ENCODE measurements around the gene DOLPP1. TPM values are rescaled to one million over a fixed set of nuclear protein-coding genes. Genes with fewer than 3 reads are reported as not detected.
A peak's percentile ranks its signal among the peaks of the same experiment; 100 is the strongest.

DOLPP1 gene
- total and polyA plus RNA-seq, 4 donors = 2.1 to 5.1 (median 4.5) TPM

DNA sequence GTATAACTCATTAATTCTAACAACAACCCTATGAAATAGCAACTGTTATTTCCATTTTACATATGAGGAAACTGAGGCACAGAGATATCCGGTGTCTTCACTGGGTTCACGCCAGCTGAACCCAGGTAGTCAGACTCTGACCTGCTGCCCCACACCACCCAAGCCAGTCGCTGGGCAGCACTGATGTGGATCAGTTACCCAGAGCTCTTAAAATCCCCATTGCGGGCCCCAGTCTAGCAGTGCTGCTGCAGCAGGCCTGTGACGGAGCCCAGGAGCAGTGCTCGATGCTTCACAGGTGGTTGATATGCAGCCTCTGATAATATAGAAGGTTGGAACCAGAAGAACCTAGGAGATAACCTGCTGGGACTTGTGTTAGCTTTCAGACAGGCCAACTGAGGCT, 54.6 kb downstream of the DOLPP1 start:
- Histone ChIP-seq H3K4me3 (ENCODE audit: low read length in 2 of 2) (no peak overlapping the region), H3K4me1 (ENCODE audit: control insufficient read depth in 1 of 2, insufficient read depth in 2 of 2, low read length in 2 of 2) (no peaks in the 10 kb centered on the region), H3K27me3 (ENCODE audit: control insufficient read depth in 1 of 2, insufficient read depth in 2 of 2, low read length in 1 of 2) (no peaks in the 10 kb centered on the region), H3K36me3 (ENCODE audit: control insufficient read depth in 1 of 2, insufficient read depth in 2 of 2, low read length in 1 of 2) (peaks cover 0 to 2% of the 10 kb centered on the region in 2 donors), H3K27ac (ENCODE audit: low read depth in 1 of 2, low read length in 2 of 2) (no peak overlapping the region), H3K9me3 (ENCODE audit: control insufficient read depth, low read length) (no peaks in the 10 kb centered on the region)
- ATAC-seq (ENCODE audit: low FRiP score) (no peak), DNase-seq (no peak)
- intact Hi-C loops (cut with DNase I) = no loop called here
- 91 to 93% methylated on average over 6 of the region's 6 CpGs for WGBS, 2 donors

GRCh38 chr9:129136446-129137035, 55.6 kb downstream of the DOLPP1 start:
- Histone ChIP-seq H3K36me3 (ENCODE audit: control insufficient read depth in 1 of 2, insufficient read depth in 2 of 2, low read length in 1 of 2) (peaks cover 0 to 2% of the 10 kb centered on the region in 2 donors), H3K27me3 (ENCODE audit: control insufficient read depth in 1 of 2, insufficient read depth in 2 of 2, low read length in 1 of 2) (no peaks in the 10 kb centered on the region), H3K9me3 (ENCODE audit: control insufficient read depth, low read length) (no peaks in the 10 kb centered on the region), H3K27ac (ENCODE audit: low read depth in 1 of 2, low read length in 2 of 2) (no peak overlapping the region), H3K4me1 (ENCODE audit: control insufficient read depth in 1 of 2, insufficient read depth in 2 of 2, low read length in 2 of 2) (peaks cover 0 to under 1% of the 10 kb centered on the region in 2 donors), H3K4me3 (ENCODE audit: low read length in 2 of 2) (no peak overlapping the region)
- no peak for ATAC-seq (ENCODE audit: low FRiP score)
- no peak for DNase-seq
- intact Hi-C loops (cut with DNase I) = no loop called here
- 86 to 87% methylated on average over 16 of the region's 16 CpGs for WGBS, 2 donors

DNA sequence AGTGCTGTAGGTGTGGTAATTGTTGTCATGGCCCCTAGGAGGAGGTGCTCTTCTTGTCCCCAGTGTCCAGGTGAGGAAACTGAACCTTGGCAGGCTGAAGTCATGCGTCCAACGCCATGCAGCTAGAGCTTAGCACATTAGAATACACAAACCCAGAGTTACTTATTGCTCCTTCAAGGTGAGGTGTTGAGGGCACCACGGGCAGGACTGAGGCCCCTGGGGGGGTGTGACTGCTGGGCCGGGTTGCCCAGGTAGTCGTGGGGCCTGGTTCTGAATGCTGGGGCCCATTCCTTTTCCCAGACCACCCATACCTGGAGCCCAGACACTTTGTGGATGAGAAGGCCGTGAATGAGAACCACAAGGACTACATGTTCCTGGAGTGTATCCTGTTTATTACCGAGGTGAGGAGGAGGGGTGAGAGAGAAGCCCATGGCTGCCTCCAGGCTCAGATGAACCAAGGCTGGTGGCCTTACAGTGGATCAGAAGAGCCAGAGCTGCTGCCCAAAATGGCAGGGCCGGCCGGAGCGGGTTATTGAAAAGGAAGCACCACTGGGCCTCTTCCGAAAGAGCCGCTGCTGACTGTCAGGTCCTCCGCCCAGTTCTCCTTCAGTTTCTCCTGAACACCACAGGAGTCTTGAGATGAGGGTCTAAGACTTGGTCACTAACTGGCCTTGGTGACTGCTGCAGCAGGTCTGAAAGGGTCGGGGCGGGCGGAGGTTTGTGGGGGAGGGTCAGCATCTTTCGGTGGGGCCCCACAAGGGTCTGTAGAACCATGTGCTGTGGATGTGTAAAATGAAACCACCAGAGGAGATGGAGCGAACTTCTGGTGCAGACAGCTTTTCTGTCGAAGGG, 56.6 kb downstream of the DOLPP1 start:
- 74 to 76% methylated on average over 19 of the region's 19 CpGs for WGBS, 2 donors
- DNase-seq = no peak
- no peaks in the 10 kb centered on the region for H3K27me3 ChIP-seq (ENCODE audit: control insufficient read depth in 1 of 2, insufficient read depth in 2 of 2, low read length in 1 of 2)
- intact Hi-C loops (cut with DNase I) = loop anchor here (2.0 kb wide), 3 partner anchors 345 to 473 kb away; no protein-coding TSS in a partner anchor
- peaks cover 0 to 2% of the 10 kb centered on the region in 2 donors for H3K36me3 ChIP-seq (ENCODE audit: control insufficient read depth in 1 of 2, insufficient read depth in 2 of 2, low read length in 1 of 2)
- ATAC-seq (ENCODE audit: low FRiP score) = no peak
- H3K27ac ChIP-seq (ENCODE audit: low read depth in 1 of 2, low read length in 2 of 2) = peak overlapping the region; percentile 79 to 84
- no peak overlapping the region for H3K4me3 ChIP-seq (ENCODE audit: low read length in 2 of 2)
- H3K9me3 ChIP-seq (ENCODE audit: control insufficient read depth, low read length) = no peaks in the 10 kb centered on the region
- peaks cover 0 to 4% of the 10 kb centered on the region in 2 donors for H3K4me1 ChIP-seq (ENCODE audit: control insufficient read depth in 1 of 2, insufficient read depth in 2 of 2, low read length in 2 of 2)

DNA sequence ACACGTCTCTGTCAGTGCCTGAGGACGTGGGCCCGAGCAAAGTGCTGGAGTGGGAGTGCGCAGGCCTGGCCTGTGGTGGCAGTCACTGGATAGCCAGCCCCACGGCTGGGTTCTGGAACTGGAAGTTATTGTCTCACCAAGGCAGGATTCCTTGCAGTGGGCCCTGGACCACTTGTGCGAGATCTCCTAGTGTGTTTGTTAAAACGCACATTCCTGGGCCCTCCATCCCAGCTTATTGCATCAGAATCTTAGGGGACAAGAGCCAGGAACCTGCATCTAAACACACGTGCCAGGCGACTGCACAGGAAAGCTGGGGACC, 57.2 kb downstream of the DOLPP1 start:
- Histone ChIP-seq H3K4me3 (ENCODE audit: low read length in 2 of 2) (no peak overlapping the region), H3K4me1 (ENCODE audit: control insufficient read depth in 1 of 2, insufficient read depth in 2 of 2, low read length in 2 of 2) (peaks cover 0 to 4% of the 10 kb centered on the region in 2 donors), H3K36me3 (ENCODE audit: control insufficient read depth in 1 of 2, insufficient read depth in 2 of 2, low read length in 1 of 2) (peaks cover 0 to 2% of the 10 kb centered on the region in 2 donors), H3K27me3 (ENCODE audit: control insufficient read depth in 1 of 2, insufficient read depth in 2 of 2, low read length in 1 of 2) (no peaks in the 10 kb centered on the region), H3K27ac (ENCODE audit: low read depth in 1 of 2, low read length in 2 of 2) (peak overlapping the region; percentile 79 to 84), H3K9me3 (ENCODE audit: control insufficient read depth, low read length) (no peaks in the 10 kb centered on the region)
- WGBS, 2 donors = 36 to 38% methylated on average over 9 of the region's 9 CpGs
- ATAC-seq (ENCODE audit: low FRiP score) (no peak), DNase-seq (no peak)
- intact Hi-C loops (cut with DNase I) = loop anchor here (2.0 kb wide), 3 partner anchors 345 to 473 kb away; no protein-coding TSS in a partner anchor

GRCh38 chr9:129138476-129139232, 57.7 kb downstream of the DOLPP1 start:
- ATAC-seq (ENCODE audit: low FRiP score) = peak; percentile 72
- 4 to 7% methylated on average over 21 of the region's 21 CpGs for WGBS, 2 donors
- peaks cover 0 to 4% of the 10 kb centered on the region in 2 donors for H3K4me1 ChIP-seq (ENCODE audit: control insufficient read depth in 1 of 2, insufficient read depth in 2 of 2, low read length in 2 of 2)

DNA sequence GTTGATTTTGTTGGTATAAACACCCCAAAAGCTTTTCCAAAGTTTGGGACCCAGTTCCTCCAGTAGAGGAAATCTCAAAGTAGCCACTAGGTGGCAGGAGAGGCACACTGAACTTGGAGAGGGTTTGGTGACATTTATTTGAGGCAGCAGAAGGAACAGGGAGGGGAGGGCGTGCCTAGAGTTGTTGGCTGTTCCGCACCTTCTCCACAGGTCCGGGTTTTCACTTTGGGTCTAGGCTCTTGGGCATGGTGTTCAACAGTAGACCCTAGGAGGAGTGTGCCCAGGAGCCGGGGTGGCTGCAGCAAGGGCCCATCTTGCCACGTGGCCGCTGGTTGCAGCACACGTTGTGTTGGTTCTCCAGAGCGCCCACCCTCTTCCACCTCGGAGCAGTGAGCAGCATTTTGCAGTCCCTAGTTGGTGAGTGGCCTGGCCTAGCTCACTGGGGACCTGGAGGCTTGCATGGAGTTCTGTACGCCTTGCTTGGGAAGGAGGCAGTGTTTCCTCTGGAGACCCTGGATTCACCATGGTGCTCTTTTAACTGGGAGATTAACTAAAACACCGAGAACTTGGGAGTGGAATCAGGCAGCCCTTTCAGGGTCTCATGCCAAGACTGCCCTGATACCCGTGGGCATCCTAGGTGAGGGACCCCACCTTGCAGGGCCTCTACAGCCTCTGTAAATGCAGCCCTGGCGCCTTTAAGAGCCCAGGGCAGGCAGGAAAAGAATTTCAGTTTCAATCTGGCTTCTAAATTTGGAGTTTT, 58.5 kb downstream of the DOLPP1 start:
- Histone ChIP-seq H3K27ac (ENCODE audit: low read depth in 1 of 2, low read length in 2 of 2) (peak overlapping the region; percentile 49 to 99), H3K4me3 (ENCODE audit: low read length in 2 of 2) (peak overlapping the region in 1 of 2 donors; percentile 38), H3K4me1 (ENCODE audit: control insufficient read depth in 1 of 2, insufficient read depth in 2 of 2, low read length in 2 of 2) (peaks cover 0 to 4% of the 10 kb centered on the region in 2 donors), H3K27me3 (ENCODE audit: control insufficient read depth in 1 of 2, insufficient read depth in 2 of 2, low read length in 1 of 2) (no peaks in the 10 kb centered on the region), H3K9me3 (ENCODE audit: control insufficient read depth, low read length) (no peaks in the 10 kb centered on the region), H3K36me3 (ENCODE audit: control insufficient read depth in 1 of 2, insufficient read depth in 2 of 2, low read length in 1 of 2) (no peaks in the 10 kb centered on the region)
- WGBS, 2 donors = 1% methylated on average over 13 of the region's 13 CpGs
- peak; percentile 86 for ATAC-seq (ENCODE audit: low FRiP score)
- intact Hi-C loops (cut with DNase I) = loop anchor here (1.0 to 2.0 kb wide), 5 partner anchors 35 to 471 kb away; no protein-coding TSS in a partner anchor
- DNase-seq = peak in 1 of 2 donors; percentile 87

More at GRCh38 chr9:129138476-129139232, 57.7 kb downstream of the DOLPP1 start:
- H3K27ac ChIP-seq (ENCODE audit: low read depth in 1 of 2, low read length in 2 of 2) = peak overlapping the region; percentile 81 to 84
- intact Hi-C loops (cut with DNase I) = loop anchor here (1.0 to 2.0 kb wide), 5 partner anchors 36 to 472 kb away; no protein-coding TSS in a partner anchor
- no peaks in the 10 kb centered on the region for H3K9me3 ChIP-seq (ENCODE audit: control insufficient read depth, low read length)
- DNase-seq = peak; percentile 90 to 91
- H3K4me3 ChIP-seq (ENCODE audit: low read length in 2 of 2) = no peak overlapping the region
- H3K27me3 ChIP-seq (ENCODE audit: control insufficient read depth in 1 of 2, insufficient read depth in 2 of 2, low read length in 1 of 2) = no peaks in the 10 kb centered on the region
- peaks cover 0 to under 1% of the 10 kb centered on the region in 2 donors for H3K36me3 ChIP-seq (ENCODE audit: control insufficient read depth in 1 of 2, insufficient read depth in 2 of 2, low read length in 1 of 2)

DNA sequence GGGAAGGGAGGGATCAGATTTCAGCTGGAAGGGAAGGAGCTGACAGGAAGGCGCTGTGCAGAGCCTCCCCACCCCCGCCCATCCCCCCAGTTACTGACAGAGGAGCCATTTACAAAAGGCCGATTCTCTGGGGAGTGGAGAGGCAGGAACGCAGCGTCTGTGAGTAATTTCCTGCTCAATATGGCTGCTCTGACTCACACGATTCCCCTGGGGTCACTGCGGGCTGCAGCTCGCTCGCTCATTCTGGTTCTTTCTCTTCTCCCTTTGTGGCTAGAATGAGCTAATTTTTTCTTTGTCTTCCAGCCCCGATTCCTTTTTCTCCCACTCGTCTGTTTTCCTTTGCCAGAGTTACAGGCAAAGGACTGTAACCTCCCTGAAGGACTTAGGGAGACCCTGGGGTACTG, 59.1 kb downstream of the DOLPP1 start:
- intact Hi-C loops (cut with DNase I) = loop anchor here (1.0 to 5.0 kb wide), 7 partner anchors 34 to 471 kb away; no protein-coding TSS in a partner anchor
- DNase-seq = peak; percentile 96
- 1 to 2% methylated on average over 11 of the region's 11 CpGs for WGBS, 2 donors
- Histone ChIP-seq H3K27ac (ENCODE audit: low read depth in 1 of 2, low read length in 2 of 2) (peak overlapping the region; percentile 99 to 100), H3K36me3 (ENCODE audit: control insufficient read depth in 1 of 2, insufficient read depth in 2 of 2, low read length in 1 of 2) (no peaks in the 10 kb centered on the region), H3K9me3 (ENCODE audit: control insufficient read depth, low read length) (no peaks in the 10 kb centered on the region), H3K4me3 (ENCODE audit: low read length in 2 of 2) (no peak overlapping the region), H3K27me3 (ENCODE audit: control insufficient read depth in 1 of 2, insufficient read depth in 2 of 2, low read length in 1 of 2) (no peaks in the 10 kb centered on the region), H3K4me1 (ENCODE audit: control insufficient read depth in 1 of 2, insufficient read depth in 2 of 2, low read length in 2 of 2) (peaks cover 0 to 4% of the 10 kb centered on the region in 2 donors)
- peak; percentile 89 for ATAC-seq (ENCODE audit: low FRiP score)
